HEK293 (cell line): ENCODE measurements around the gene CEP85L.
A peak's percentile ranks its signal among the peaks of the same experiment; 100 is the strongest.

ENCODE experiments used
- CTCF ChIA-PET: fragments of 350-600 bp; formaldehyde crosslinking; extraction: SDS; loops from one replicate; lab custom pipeline; 2021; ENCODE audit warnings: antibody characterized with exemption; lab: Yijun Ruan, JAX
- POLR2A ChIA-PET: fragments of 300-600 bp; formaldehyde crosslinking; extraction: SDS; loops from one replicate; lab custom pipeline; 2020; ENCODE audit warnings: antibody characterized with exemption, inconsistent platforms; lab: Yijun Ruan, JAX
- H3K27ac ChIP-seq: fragments of 200-500 bp; sonication (Bioruptor generic); 2 replicates; pipeline ENCODE4 v1.5.1; 2014; ENCODE audit warnings: low read depth, low read length, control low read depth, inconsistent platforms; ENCODE audit errors: extremely low read depth
- H3K36me3 ChIP-seq, 2 experiments: fragments of 200-500 bp in 1 of 2; sonication (Bioruptor generic) in 1 of 2; 1 replicate in 1 of 2; 2 replicates in 1 of 2; pipeline ENCODE4 v1.5.1; 2014 to 2017; ENCODE audit warnings: inconsistent platforms in 2 of 2, low read length in 2 of 2; ENCODE audit not compliant: control insufficient read depth in 2 of 2, insufficient read depth in 1 of 2
- H3K4me1 ChIP-seq: fragments of 200-500 bp; sonication (Bioruptor generic); 2 replicates; pipeline ENCODE4 v1.5.1; 2014; ENCODE audit warnings: mild to moderate bottlenecking, low read length, inconsistent platforms; ENCODE audit not compliant: control insufficient read depth, insufficient read depth
- H3K4me3 ChIP-seq: 2 replicates; pipeline ENCODE4 v1.5.1; 2011; ENCODE audit warnings: low read depth, mild to moderate bottlenecking, control low read depth, low read length, moderate library complexity
- H3K9me3 ChIP-seq: fragments of 200-500 bp; sonication (Bioruptor generic); 2 replicates; pipeline ENCODE4 v1.5.1; 2014; ENCODE audit warnings: low read depth, low read length, inconsistent platforms; ENCODE audit not compliant: control insufficient read depth, insufficient read depth
- FEZF1 ChIP-seq: fragments of 450-650 bp; formaldehyde crosslinking; IDR thresholded peaks from 2 replicates; pipeline ENCODE4 v1.5.1; 2016; ENCODE audit warnings: missing biosample characterization, missing genetic modification characterization
- GFI1B ChIP-seq: fragments of 450-650 bp; formaldehyde crosslinking; IDR thresholded peaks from 2 replicates; pipeline ENCODE4 v1.5.1; 2016; ENCODE audit warnings: missing biosample characterization, missing genetic modification characterization
- HOXC10 ChIP-seq: sonication (generic); formaldehyde crosslinking; IDR thresholded peaks from 2 replicates; pipeline ENCODE4 v1.8.1; 2023; ENCODE audit warnings: mild to moderate bottlenecking, missing genetic modification reagents
- KLF16 ChIP-seq: fragments of 450-650 bp; formaldehyde crosslinking; IDR thresholded peaks from 2 replicates; pipeline ENCODE4 v1.5.1; 2017; ENCODE audit warnings: missing biosample characterization, missing genetic modification characterization
- MEIS1 ChIP-seq: sonication (generic); formaldehyde crosslinking; IDR thresholded peaks from 2 replicates; pipeline ENCODE4 v1.8.1; 2022; ENCODE audit warnings: missing genetic modification reagents, mild to moderate bottlenecking, borderline replicate concordance
- SCRT2 ChIP-seq: fragments of 450-650 bp; formaldehyde crosslinking; IDR thresholded peaks from 2 replicates; pipeline ENCODE4 v1.5.1; 2016; ENCODE audit warnings: missing biosample characterization, missing genetic modification characterization
- ZBTB20 ChIP-seq: fragments of 450-650 bp; formaldehyde crosslinking; IDR thresholded peaks from 2 replicates; pipeline ENCODE4 v1.5.1; 2016; ENCODE audit warnings: missing biosample characterization, missing genetic modification characterization
- ZFP3 ChIP-seq: fragments of 450-650 bp; formaldehyde crosslinking; IDR thresholded peaks from 2 replicates; pipeline ENCODE4 v1.5.1; 2016; ENCODE audit warnings: low read depth, missing biosample characterization, missing genetic modification characterization
- ZNF10 ChIP-seq: fragments of 450-650 bp; formaldehyde crosslinking; IDR thresholded peaks from 2 replicates; pipeline ENCODE4 v1.5.1; 2017; ENCODE audit warnings: missing biosample characterization, missing genetic modification characterization
- ZNF114 ChIP-seq: fragments of 450-650 bp; formaldehyde crosslinking; IDR thresholded peaks from 2 replicates; pipeline ENCODE4 v1.5.0; 2017; ENCODE audit warnings: missing biosample characterization, missing genetic modification characterization
- ZNF157 ChIP-seq: fragments of 450-650 bp; formaldehyde crosslinking; IDR thresholded peaks from 2 replicates; pipeline ENCODE4 v1.5.1; 2016; ENCODE audit warnings: missing biosample characterization, missing genetic modification characterization
- ZNF274 ChIP-seq, 2 experiments: fragments of 200-500 bp in 1 of 2; fragments of 450-650 bp in 1 of 2; sonication (Bioruptor generic) in 1 of 2; formaldehyde crosslinking in 1 of 2; IDR thresholded peaks; 2 replicates each; pipeline versions ENCODE4 v1.5.1 to v1.6.1; 2014 to 2016; ENCODE audit warnings: borderline replicate concordance in 1 of 2, inconsistent platforms in 1 of 2, low read length in 1 of 2, missing biosample characterization in 1 of 2, missing genetic modification characterization in 1 of 2
- ZNF341 ChIP-seq: fragments of 450-650 bp; formaldehyde crosslinking; IDR thresholded peaks from 2 replicates; pipeline ENCODE4; 2016; ENCODE audit warnings: low read depth, missing biosample characterization, missing genetic modification characterization
- ZNF391 ChIP-seq: fragments of 450-650 bp; formaldehyde crosslinking; IDR thresholded peaks from 2 replicates; pipeline ENCODE4 v1.5.1; 2016; ENCODE audit warnings: low read depth, missing biosample characterization, missing genetic modification characterization, borderline replicate concordance
- ZNF394 ChIP-seq: fragments of 450-650 bp; formaldehyde crosslinking; IDR thresholded peaks from 2 replicates; pipeline ENCODE4 v1.5.1; 2016; ENCODE audit warnings: missing biosample characterization, missing genetic modification characterization, mild to moderate bottlenecking, moderate library complexity, borderline replicate concordance
- ZNF529 ChIP-seq: fragments of 450-650 bp; formaldehyde crosslinking; IDR thresholded peaks from 2 replicates; pipeline ENCODE4 v1.5.1; 2017; ENCODE audit warnings: missing genetic modification characterization, missing biosample characterization; ENCODE audit not compliant: insufficient replicate concordance
- ZNF645 ChIP-seq: fragments of 450-650 bp; formaldehyde crosslinking; IDR thresholded peaks from 2 replicates; pipeline ENCODE4; 2016; ENCODE audit warnings: missing biosample characterization, missing genetic modification characterization
- ZNF660 ChIP-seq: fragments of 450-650 bp; IDR thresholded peaks from 2 replicates; pipeline ENCODE4 v1.5.1; 2018; ENCODE audit warnings: missing biosample characterization, mild to moderate bottlenecking, missing genetic modification characterization
- ZNF664 ChIP-seq: fragments of 450-650 bp; formaldehyde crosslinking; IDR thresholded peaks from 2 replicates; pipeline ENCODE4 v1.5.1; 2016; ENCODE audit warnings: missing biosample characterization, missing genetic modification characterization
- ZNF707 ChIP-seq: fragments of 450-650 bp; formaldehyde crosslinking; IDR thresholded peaks from 2 replicates; pipeline ENCODE4 v1.5.1; 2016; ENCODE audit warnings: missing biosample characterization, missing genetic modification characterization
- ZNF747 ChIP-seq: fragments of 450-650 bp; formaldehyde crosslinking; IDR thresholded peaks from 2 replicates; pipeline ENCODE4 v1.5.1; 2016; ENCODE audit warnings: missing biosample characterization, missing genetic modification characterization
- ZSCAN4 ChIP-seq: fragments of 450-650 bp; formaldehyde crosslinking; IDR thresholded peaks from 2 replicates; pipeline ENCODE4 v1.5.1; 2017; ENCODE audit warnings: missing biosample characterization, missing genetic modification characterization
- TF ChIP-seq, protein P1 (sequence below): fragments of 450-650 bp; formaldehyde crosslinking; IDR thresholded peaks from 2 replicates; pipeline ENCODE4 v1.5.1; 2016; ENCODE audit warnings: missing biosample characterization, missing genetic modification characterization

Gene CEP85L

DNA sequence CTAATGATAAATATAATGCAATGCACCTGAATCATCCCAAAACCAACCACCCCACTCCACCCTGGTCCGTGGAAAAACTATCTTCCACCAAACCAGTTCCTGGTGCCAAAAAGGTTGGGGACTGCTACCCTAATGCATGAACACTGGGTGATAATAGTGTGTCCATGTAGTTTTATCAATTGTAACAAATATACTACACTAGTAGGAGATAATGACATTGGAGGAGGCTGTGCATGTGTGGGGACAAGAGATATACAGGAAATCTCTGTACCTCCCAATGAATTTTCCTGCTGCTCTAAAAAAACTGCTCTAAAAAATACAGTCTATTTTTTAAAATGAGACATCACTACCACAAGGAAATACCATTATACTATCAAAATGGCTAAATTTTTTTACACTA lies 20.5 kb downstream of the CEP85L start (continued):
- TF ChIP-seq ZNF274 (IDR thresholded peaks at IDR 0.05; ENCODE audit: low read length) (no peak), ZNF274 (tag by site-specific recombination; IDR thresholded peaks at IDR 0.05; ENCODE audit: borderline replicate concordance) (no peak), ZNF529 (tag by site-specific recombination) (no peak), ZNF394 (tag by site-specific recombination) (no peak), ZNF114 (tag by site-specific recombination) (no peak), ZBTB20 (tag by site-specific recombination) (no peak), ZNF10 (no peak), ZNF391 (no peak), GFI1B (tag by site-specific recombination) (no peak), ZNF707 (tag by site-specific recombination) (no peak), KLF16 (no peak), ZNF645 (tag by site-specific recombination) (no peak), FEZF1 (tag by site-specific recombination) (no peak), ZNF747 (tag by site-specific recombination) (no peak), ZNF660 (tag by site-specific recombination) (no peak)
- TF ChIP-seq, protein P1, sequence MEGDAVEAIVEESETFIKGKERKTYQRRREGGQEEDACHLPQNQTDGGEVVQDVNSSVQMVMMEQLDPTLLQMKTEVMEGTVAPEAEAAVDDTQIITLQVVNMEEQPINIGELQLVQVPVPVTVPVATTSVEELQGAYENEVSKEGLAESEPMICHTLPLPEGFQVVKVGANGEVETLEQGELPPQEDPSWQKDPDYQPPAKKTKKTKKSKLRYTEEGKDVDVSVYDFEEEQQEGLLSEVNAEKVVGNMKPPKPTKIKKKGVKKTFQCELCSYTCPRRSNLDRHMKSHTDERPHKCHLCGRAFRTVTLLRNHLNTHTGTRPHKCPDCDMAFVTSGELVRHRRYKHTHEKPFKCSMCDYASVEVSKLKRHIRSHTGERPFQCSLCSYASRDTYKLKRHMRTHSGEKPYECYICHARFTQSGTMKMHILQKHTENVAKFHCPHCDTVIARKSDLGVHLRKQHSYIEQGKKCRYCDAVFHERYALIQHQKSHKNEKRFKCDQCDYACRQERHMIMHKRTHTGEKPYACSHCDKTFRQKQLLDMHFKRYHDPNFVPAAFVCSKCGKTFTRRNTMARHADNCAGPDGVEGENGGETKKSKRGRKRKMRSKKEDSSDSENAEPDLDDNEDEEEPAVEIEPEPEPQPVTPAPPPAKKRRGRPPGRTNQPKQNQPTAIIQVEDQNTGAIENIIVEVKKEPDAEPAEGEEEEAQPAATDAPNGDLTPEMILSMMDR: no peak

DNA sequence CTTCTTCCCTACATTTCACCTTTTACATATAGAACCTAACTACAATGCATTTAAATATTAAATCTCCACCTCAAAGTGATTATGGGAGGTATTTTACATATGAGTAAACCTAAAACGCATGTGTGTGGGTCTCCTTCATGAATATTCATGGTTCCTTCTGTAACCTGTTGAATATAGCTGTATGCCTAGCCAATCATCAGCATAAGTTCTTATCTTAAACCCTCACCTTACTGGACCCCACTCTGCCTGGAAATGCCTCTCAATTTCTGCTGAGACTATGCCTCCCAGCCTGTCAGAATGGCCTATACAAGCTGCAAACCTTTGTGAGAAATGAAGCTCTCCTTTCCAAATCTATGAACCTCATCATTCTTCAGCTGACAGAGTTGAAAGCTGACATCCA lies 21.3 kb downstream of the CEP85L start:
- POLR2A ChIA-PET: no interaction called here
- H3K36me3 ChIP-seq: peaks cover 0 to 16% of the 10 kb centered on the region in 2 experiments; a peak in 2 of 3 replicates
- no peak overlapping the region for H3K4me3 ChIP-seq
- CTCF ChIA-PET: interaction anchor here (0.7 kb wide), 1 partner anchor 12 kb away, joined by 3 read pairs; no protein-coding TSS in a partner anchor
- H3K9me3 ChIP-seq: no peaks in the 10 kb centered on the region
- peak; percentile 53 for TF ChIP-seq SCRT2
- TF ChIP-seq ZNF341: no peak
- no peak overlapping the region for H3K27ac ChIP-seq
- no peaks in the 10 kb centered on the region for H3K4me1 ChIP-seq

- TF ChIP-seq ZFP3 (tag by site-specific recombination) (no peak), ZNF664 (tag by site-specific recombination) (no peak), ZSCAN4 (tag by site-specific recombination) (no peak), ZNF157 (no peak), KLF16 (no peak), HOXC10 (CRISPR knock-in tag) (no peak), MEIS1 (CRISPR knock-in tag) (no peak)
- H3K4me3 ChIP-seq: no peak overlapping the region
- POLR2A ChIA-PET: no interaction called here
- peaks cover 0 to 16% of the 10 kb centered on the region in 2 experiments; a peak in 1 of 3 replicates for H3K36me3 ChIP-seq
- CTCF ChIA-PET: interaction anchor here (0.6 to 1.3 kb wide), 2 partner anchors 11 to 33 kb away, joined by 3 read pairs; no protein-coding TSS in a partner anchor
- H3K9me3 ChIP-seq: no peaks in the 10 kb centered on the region
- no peaks in the 10 kb centered on the region for H3K4me1 ChIP-seq
- no peak overlapping the region for H3K27ac ChIP-seq
These were observed 23.7 kb downstream of the CEP85L start for GRCh38 chr6:118627724-118628123.
